SW480 (cell line): Measurements from ENCODE around the gene DNAJA3.

Experiments
- DNase-seq: peaks from one replicate; pipeline ENCODE4 v3.0.0-alpha.2; 2016; ENCODE audit warnings: low spot score

DNAJA3 gene

DNA sequence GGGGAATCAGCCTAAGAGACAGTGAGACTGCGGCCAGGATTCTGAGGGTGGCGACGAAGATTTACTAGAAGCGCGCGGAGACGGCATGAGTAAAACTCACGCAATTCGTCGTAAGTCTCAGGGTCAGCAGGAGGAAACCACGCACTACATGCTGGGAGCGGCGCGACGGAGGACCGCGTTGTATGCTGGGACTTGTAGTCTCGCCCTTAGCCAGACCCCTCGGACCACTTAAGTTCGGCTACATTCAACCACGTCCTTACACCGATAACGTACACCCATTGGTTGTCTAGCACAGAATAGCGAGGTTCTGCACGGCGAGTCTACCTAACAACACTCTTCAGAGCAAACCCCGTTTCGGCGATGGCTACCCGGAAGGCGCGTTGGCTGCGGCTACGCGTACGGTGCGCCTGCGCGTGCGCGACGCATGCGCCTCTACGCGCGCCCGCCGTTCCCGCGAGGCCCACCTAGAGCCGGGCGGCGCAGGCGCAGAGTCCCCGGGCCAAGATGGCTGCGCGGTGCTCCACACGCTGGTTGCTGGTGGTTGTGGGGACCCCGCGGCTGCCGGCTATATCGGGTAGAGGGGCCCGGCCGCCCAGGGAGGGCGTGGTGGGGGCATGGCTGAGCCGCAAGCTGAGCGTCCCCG lies at the start of gene DNAJA3:
TSS of gene DNAJA3 (plus strand) at position 491 of the 643 bp plus-strand sequence. CDS start at position 505, 14 bp downstream.
- DNase-seq: peak; percentile 93

DNA sequence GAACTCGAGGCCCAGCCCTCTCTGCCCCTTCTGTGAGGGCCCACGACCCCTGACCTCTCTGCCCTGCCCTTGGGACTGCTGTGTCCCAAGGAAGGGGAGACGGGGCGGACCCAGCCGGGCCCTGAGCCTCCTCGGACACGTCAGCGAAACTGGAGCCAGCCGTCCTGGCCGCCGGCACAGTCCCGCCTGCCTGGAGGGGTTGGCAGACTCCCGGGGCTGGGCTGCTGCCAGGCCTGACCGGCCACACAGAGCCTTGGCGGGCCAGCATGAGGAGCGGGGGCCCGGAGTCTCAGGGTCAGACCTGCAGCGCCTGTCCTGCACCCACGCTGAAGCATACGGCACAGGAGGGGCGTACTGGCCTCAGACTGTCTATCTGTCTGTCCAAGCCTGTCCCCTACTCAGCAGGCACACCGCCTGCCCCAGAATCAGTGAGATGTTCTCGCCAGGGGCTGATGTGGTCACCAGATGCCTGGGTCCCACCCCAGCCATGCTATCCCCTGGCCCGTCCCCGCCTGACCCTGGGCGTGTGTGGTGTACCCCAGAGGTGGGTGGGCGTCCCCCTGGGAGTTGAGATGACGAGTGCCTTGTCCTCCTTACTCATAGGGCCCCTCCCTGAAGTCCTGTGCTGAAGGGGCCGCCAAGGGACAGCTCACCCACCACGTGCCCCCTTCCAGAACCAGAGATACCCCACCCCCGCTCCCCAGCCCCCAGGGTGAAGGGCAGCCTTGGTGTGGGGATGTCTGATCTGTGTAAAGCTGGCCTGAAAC lies 49.4 kb upstream of the DNAJA3 start:
- no peak for DNase-seq

DNA sequence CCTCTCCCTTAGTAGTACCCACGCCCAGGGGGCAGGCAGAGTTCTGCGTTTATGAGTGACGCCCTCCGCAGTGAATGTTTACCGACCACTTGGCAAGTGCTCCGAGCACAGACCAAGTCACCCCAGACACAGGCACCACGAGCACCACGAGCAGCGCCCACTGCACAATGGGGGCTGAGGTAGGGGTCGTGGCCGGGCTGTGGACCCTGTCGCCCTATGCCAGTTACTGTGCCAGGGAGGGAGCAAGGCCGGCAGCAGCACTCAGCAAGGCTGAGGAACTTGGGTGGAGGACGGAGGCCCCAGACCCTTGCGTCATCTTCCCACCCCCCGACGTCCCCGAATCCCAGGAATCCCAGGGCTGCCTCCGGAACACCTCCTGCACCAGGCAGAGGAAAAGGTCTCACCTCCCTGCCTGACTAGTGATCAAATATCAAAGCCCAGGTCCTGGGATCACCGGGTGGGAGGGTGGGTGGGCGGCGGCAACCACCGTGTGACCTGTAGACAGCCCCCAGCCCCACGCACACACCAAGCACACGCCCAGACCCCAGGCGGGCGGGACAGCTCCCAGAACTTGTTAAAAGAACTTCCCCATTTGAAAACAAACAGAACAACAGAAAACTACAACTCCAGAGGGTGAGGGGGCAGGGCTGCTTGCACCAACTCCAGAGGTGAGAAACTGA lies 48.6 kb upstream of the DNAJA3 start:
- no peak for DNase-seq

DNA sequence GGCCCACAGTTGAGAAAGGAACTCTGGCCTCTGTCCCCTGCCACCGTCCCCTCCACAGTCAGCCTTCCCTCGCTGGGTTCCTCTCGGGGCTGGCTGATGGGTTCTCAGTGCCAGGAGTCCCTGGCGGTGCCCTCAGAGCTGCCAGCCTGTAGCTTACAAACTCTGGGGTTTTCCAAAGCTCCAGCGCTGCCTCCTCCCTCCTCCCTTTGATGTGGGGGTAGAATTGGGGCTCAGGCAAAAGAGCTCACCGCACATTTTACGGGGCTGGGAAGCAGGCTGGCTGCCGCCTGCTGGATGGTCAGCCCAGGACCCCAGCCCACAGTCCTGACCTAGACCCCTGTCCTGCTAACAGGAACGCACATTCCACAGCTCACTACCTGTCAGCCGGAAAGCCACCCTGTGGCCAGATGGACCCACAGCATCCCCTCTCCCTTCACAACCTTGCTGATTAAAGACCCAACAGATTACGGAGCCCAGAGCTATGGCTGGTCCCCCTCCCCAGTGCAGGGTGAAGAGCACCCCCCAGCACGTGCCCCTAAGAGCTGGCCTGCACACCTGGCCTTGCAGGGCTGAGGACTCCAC lies 48.0 kb upstream of the DNAJA3 start:
- DNase-seq: peak; percentile 64

DNA sequence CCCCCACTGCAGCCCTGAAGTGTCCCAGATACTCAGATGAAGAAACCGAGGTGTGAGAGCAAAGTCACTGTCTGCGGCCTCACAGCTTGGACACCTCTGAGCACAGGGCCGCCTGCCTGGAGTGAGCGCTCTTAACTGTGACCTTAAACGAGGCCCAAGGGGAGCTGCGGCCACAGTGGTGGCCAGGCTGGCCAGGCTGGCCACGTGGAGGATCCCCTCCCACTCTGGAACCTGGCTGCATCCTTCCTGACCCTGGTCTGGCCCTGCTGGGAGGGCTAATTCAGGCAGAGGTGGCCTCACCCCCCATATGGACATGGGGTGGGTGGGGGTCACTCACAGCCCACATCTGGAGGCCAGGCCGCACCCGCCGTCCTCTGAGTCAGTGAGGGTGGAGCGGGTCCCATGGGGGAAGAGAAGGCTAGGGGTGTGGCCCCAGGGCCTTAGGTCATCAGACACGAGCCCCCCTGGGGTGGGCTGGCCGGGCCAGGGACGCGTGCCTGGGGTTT lies 47.5 kb upstream of the DNAJA3 start:
- DNase-seq: no peak

DNA sequence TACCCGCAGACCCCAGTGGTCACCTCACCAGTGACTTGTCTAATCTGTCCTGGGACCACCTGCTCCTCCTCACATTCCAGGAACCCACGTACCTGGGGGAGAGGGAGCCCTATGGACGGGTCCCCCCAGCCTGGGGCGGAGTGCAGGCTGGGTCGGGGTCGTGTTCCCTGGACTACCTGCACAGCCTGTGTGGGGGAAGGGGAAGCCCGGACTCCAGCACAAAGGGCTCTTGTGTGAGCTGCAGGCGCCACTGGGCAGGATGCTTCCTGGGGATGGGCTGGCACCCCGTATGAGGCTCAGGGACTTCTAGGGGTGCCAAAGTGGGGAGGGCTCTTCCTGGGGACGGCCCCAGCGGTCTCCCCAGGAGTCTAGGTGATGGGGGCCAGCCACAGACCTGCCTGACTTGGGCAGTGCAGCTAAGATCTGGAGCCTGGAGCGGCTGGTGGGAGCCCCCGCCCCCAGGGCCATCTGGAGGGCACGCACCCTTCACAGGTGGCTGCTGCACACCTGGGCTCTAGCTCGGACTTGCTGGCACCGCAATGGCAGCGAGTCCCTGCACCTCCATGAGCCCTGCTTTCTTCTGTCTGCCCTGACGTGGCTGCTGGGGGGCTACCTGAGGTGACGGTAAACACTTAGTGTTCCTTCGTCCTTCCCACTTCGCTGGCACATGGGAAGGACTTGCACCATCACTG lies 46.5 kb upstream of the DNAJA3 start:
- no peak for DNase-seq

DNA sequence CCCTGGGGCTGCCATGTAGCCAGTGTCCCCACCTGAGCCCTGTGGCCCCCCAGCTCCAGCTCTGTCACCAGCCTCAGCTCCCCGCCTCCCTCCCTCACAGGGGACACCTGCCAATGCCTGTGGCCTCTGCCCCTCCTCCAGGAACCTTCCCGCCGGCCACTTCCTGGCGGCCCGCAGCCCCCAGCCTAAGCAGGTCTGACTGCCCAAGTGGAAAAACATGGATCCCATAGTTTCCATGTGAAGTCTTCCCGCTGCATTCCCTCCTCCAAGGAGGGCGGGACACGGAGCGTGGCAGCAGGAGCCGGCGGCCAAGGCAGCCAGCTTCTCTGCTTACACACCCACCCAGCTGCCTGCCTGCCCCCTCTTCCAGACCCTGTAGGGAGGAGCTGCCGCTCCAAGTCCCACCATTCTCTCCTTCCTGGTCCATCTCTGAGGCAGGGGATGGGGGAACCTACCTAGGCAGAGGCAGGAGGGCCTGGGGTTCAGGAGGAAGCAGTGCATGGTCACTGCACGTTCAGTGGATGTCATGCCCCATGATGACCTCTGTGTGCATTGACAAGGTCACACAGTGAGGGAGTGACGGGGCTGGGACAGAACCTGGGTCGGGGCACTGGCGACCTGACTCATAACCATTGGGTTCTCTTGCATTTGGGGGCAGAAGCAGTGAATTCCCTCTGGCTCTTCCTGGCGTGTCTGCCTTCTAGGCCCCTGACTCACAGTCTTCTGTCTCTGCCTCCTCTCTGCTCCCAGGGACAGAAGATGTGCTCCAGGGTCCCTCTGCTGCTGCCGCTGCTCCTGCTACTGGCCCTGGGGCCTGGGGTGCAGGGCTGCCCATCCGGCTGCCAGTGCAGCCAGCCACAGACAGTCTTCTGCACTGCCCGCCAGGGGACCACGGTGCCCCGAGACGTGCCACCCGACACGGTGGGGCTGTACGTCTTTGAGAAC lies 45.3 kb upstream of the DNAJA3 start:
- no peak for DNase-seq

DNA sequence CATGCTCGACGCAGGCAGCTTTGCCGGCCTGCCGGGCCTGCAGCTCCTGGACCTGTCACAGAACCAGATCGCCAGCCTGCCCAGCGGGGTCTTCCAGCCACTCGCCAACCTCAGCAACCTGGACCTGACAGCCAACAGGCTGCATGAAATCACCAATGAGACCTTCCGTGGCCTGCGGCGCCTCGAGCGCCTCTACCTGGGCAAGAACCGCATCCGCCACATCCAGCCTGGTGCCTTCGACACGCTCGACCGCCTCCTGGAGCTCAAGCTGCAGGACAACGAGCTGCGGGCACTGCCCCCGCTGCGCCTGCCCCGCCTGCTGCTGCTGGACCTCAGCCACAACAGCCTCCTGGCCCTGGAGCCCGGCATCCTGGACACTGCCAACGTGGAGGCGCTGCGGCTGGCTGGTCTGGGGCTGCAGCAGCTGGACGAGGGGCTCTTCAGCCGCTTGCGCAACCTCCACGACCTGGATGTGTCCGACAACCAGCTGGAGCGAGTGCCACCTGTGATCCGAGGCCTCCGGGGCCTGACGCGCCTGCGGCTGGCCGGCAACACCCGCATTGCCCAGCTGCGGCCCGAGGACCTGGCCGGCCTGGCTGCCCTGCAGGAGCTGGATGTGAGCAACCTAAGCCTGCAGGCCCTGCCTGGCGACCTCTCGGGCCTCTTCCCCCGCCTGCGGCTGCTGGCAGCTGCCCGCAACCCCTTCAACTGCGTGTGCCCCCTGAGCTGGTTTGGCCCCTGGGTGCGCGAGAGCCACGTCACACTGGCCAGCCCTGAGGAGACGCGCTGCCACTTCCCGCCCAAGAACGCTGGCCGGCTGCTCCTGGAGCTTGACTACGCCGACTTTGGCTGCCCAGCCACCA lies 44.4 kb upstream of the DNAJA3 start:
- DNase-seq: no peak

DNA sequence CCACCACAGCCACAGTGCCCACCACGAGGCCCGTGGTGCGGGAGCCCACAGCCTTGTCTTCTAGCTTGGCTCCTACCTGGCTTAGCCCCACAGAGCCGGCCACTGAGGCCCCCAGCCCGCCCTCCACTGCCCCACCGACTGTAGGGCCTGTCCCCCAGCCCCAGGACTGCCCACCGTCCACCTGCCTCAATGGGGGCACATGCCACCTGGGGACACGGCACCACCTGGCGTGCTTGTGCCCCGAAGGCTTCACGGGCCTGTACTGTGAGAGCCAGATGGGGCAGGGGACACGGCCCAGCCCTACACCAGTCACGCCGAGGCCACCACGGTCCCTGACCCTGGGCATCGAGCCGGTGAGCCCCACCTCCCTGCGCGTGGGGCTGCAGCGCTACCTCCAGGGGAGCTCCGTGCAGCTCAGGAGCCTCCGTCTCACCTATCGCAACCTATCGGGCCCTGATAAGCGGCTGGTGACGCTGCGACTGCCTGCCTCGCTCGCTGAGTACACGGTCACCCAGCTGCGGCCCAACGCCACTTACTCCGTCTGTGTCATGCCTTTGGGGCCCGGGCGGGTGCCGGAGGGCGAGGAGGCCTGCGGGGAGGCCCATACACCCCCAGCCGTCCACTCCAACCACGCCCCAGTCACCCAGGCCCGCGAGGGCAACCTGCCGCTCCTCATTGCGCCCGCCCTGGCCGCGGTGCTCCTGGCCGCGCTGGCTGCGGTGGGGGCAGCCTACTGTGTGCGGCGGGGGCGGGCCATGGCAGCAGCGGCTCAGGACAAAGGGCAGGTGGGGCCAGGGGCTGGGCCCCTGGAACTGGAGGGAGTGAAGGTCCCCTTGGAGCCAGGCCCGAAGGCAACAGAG lies 43.5 kb upstream of the DNAJA3 start:
- no peak for DNase-seq

DNA sequence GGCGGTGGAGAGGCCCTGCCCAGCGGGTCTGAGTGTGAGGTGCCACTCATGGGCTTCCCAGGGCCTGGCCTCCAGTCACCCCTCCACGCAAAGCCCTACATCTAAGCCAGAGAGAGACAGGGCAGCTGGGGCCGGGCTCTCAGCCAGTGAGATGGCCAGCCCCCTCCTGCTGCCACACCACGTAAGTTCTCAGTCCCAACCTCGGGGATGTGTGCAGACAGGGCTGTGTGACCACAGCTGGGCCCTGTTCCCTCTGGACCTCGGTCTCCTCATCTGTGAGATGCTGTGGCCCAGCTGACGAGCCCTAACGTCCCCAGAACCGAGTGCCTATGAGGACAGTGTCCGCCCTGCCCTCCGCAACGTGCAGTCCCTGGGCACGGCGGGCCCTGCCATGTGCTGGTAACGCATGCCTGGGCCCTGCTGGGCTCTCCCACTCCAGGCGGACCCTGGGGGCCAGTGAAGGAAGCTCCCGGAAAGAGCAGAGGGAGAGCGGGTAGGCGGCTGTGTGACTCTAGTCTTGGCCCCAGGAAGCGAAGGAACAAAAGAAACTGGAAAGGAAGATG lies 42.8 kb upstream of the DNAJA3 start:
- DNase-seq: no peak

DNA sequence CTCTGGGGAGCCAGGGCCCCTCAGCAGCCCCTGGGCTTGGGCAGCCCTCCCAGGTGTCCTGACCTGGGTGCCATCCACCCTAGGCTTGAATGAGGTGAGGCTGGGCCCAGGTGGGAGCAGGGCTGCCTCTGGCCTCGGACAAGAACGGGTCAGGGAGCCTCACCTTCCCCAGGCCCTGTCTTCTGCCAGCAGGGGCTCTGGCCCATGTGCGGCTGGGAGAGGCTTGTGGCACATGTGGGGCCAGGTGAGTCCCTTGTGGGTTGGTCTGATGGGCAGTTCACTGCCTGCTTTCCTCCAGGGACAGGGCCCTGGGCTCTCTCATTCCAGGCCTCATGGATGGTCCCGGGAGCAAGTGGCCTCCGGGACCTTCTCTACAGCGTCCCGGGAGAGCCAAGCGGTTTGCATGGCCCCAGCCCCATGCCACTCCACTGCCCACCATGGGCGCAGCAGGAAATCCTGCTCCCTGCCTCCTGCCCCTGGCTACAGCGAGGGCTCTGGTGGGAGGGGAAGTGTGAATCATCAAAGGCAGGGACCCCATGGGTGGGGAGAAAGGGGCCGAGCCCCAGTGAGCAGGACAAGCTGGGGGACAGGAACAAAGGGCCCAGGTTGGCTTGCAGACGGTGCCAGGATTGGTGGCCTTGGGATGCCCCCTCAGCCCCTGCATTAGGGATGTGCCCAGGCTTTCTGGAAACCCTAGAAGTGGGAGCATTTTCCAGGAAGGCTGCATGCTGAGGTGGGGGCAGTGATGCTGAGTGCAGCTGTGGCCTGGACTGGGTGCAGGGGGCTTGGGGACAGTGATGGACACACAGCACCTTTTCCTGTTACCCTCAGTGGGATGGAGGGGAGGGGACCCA lies 41.9 kb upstream of the DNAJA3 start:
- DNase-seq: no peak

DNA sequence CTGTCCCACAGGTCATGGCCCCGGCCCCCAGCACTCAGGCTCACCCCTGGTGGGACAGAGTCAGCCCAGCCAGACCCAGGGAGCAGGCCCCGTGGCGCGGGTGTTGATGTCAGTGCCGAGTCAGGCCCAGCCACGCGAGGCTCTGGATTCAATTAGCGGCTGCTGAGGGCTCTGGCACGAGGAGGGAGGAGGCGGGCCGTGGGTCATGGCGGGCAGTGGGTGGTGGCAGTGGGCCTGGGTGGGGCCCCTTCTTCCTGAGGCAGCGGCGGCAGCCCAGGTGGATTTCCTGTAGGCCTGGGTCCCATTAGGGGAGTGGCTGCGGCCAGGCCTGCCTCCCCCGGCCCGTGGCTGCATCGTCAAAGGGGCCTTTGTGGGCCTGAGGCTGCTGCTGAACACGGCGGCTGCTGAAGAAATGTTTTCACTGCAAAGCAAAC lies 41.1 kb upstream of the DNAJA3 start:
- DNase-seq: peak; percentile 66

DNA sequence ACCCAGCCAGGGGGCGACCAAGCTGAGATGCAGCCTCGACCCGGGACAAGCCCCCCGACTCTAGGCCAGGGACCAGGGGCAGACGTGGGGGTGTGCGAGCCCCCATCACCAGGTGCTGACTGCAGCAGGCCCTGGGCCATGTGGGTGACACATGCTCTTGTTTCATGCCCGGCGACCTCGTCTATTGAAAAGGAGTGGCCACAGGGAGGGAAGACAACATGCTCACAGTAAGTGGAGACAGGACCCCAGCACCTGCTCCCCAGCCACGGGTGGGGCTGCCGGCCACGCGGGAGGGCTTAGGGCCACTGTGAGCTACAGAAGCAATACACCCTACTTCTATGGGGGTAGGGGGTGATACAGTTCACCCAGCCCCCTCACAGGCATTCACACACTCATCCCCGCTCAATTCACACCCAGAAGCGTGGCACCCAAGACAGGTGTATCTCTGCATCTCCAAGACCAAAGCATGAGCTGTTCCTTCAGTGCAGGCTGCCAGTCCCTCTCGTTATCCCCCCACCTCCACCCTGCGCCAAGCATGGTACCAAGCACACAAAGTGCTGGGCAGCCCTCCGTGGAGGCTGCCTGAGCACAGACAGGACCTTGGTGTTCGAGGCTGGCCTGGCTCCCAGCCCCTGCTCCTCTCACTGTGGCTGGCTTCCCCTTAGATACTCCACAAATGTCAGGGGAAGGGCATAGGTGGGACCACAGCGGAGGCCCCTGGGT lies 40.4 kb upstream of the DNAJA3 start:
- no peak for DNase-seq

DNA sequence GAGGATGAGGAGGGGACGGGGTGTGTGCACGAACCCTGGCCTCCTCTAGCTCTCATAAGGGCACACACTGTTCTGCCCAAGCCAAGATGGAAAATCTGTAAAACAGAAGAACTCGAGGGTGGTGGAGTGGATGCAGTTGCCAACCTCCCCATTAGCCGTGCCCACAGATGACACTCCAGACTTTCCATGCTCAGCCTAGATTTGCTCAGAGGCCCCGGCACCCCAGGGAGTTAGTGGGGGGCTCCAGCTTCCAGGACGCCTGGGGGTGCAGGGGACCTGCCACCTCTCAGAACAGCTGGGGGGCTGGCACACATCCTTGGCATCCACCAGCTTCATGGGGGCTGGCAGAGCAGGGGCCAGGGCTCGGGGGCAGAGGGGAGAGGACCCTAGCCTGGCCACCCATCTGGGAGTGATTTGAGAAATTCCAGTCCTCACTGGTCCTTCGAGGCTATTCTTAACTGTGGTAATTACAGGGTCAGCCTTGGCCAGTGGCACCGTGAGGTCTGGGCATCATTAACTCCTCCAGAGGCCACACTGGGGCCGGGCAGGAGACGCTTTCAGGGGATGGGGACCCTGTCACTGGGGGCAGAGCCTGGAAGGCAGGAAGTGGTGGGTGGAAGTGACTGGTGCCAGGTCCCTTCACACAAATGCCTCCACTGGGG lies 39.7 kb upstream of the DNAJA3 start:
- no peak for DNase-seq

DNA sequence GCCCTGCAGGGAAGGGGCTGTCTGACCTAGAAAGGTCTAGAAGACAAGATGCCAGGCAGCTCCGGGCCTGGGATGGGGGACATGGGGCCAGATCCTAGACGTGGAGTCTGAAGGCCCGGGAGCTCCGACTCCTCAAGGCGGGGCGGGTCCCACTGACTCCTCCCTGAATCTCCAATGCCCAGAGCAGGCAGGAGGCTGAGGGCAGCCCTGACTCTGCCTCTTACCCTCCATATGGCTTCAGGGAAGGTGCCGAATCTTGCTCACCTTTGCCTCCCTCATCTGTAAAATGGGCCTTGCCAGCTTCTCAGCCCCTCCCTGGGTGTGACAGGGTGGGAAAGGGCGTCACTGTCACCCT lies 39.2 kb upstream of the DNAJA3 start:
- DNase-seq: no peak

DNA sequence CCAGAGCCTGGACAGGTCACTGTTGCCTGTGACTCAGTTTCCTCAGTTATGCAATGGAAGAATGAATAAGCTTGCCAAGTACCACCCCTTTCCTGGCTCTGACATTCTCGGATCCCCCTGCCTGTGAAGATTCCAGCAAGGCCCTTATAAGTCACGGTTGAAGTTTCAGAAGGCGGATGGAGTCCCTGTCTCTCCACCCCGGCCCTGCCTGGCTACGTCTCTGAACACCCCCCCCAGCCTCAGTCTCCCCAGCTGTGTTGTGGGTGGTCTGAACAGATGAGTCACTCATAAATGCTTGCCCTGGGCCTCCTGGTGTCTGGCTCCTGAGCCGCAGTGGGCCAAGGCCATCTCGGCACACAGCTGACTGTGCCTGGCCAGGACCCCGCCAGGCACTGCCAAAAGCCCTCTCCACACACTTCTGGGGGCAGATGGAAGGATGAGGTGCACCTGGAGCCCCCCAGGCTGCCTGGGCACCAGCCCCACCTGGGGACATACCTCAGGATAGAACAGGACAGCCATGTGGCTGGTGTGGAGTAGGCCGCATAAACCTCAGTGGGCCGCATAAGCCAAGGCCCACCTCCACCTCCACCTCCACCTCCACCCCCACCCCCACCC lies 38.6 kb upstream of the DNAJA3 start:
- DNase-seq: no peak
